ENCODE data around the gene ANKRD16.

- no peak for TF ChIP-seq CTCF (IDR thresholded peaks at IDR 0.05; ENCODE audit: poor library complexity, severe bottlenecking)
- no peak for TF ChIP-seq POLR2AphosphoS5 (IDR thresholded peaks at IDR 0.05)
- TF ChIP-seq EP300 (conservative IDR thresholded peaks at IDR 0.05; ENCODE audit: poor library complexity, severe bottlenecking): no peak
- TF ChIP-seq RAD21 (conservative IDR thresholded peaks at IDR 0.05): no peak
- no peak for TF ChIP-seq EZH2 (IDR thresholded peaks at IDR 0.05; ENCODE audit: borderline replicate concordance, insufficient read depth, low read length, poor library complexity, severe bottlenecking)
- TF ChIP-seq MXI1 (conservative IDR thresholded peaks at IDR 0.05; ENCODE audit: poor library complexity, severe bottlenecking): no peak
- no peak for TF ChIP-seq SMC3 (conservative IDR thresholded peaks at IDR 0.05; ENCODE audit: poor library complexity)
These were observed 13.4 kb downstream of the ANKRD16 start for GRCh38 chr10:5876181-5876768.
